Esophagus muscularis mucosa (tissue), 4 donors: ENCODE data around the gene PLXNA4. TPM values are rescaled to one million over a fixed set of nuclear protein-coding genes. Genes with fewer than 3 reads are reported as not detected.

Experiments used
- DNase-seq: peaks from one replicate; pipeline ENCODE4 v3.0.0-alpha.2; 2017; ENCODE audit errors: extremely low spot score
- H3K27ac ChIP-seq, 4 donors: fragments of 200-600 bp; sonication (generic); replicated peaks in 1 of 4; 1 replicate in 3 of 4; 2 replicates in 1 of 4; pipeline ENCODE4 v1.5.1; 2016 to 2019; ENCODE audit warnings: mild to moderate bottlenecking in 1 of 4
- H3K27me3 ChIP-seq, 4 donors: fragments of 200-600 bp; sonication (generic); one replicate each; pipeline versions ENCODE4 v1.5.1 to v1.6.0; 2016 to 2019
- H3K36me3 ChIP-seq, 4 donors: fragments of 200-600 bp; sonication (generic); one replicate each; pipeline ENCODE4 v1.5.1; 2016 to 2019
- H3K4me1 ChIP-seq, 4 donors: fragments of 200-600 bp; sonication (generic); one replicate each; pipeline ENCODE4 v1.5.1; 2016 to 2019
- H3K4me3 ChIP-seq, 4 donors: fragments of 200-600 bp; sonication (generic); 1 replicate in 2 of 4; 2 replicates in 2 of 4; pipeline ENCODE4 v1.5.1; 2016 to 2019; ENCODE audit warnings: mild to moderate bottlenecking in 4 of 4, moderate library complexity in 1 of 4
- H3K9me3 ChIP-seq, 4 donors: fragments of 200-600 bp; sonication (generic); 1 replicate in 3 of 4; 2 replicates in 1 of 4; pipeline ENCODE4 v1.5.1; 2016 to 2019
- EP300 ChIP-seq: sonication (generic); formaldehyde crosslinking; IDR thresholded peaks from one replicate; pipeline ENCODE4 v1.6.1; 2017; ENCODE audit warnings: antibody characterized with exemption
- POLR2A ChIP-seq: fragments of 450-650 bp; IDR thresholded peaks from one replicate; pipeline ENCODE4 v1.6.1; 2017; ENCODE audit warnings: antibody characterized with exemption, moderate library complexity, mild to moderate bottlenecking, low read depth
- POLR2AphosphoS5 ChIP-seq, 2 donors: sonication (generic); formaldehyde crosslinking; IDR thresholded peaks; one replicate each; pipeline ENCODE4 v1.6.1; 2017; ENCODE audit warnings: antibody characterized with exemption in 2 of 2
- WGBS: methylation state at CpG from one replicate; pipeline ENCODE4 v1.1.5; 2018; 5-methylcytosine and 5-hydroxymethylcytosine counted together
- intact Hi-C: fragments of 100-400 bp; cut with DNase I; formaldehyde crosslinking; loops from one replicate; pipeline ENCODE4 v1.15.1; 2023
- total RNA-seq, 4 donors: library from RNA; depleted of rRNA; stranded (reverse); fragments of >200 nt; gene quantifications; one replicate each; pipeline versions ENCODE4 v1.1.0 to v1.2.1, GENCODE V29; 2016
- TF ChIP-seq, protein P1 (sequence below), 3 experiments: fragments of 200-600 bp in 2 of 3; fragments of 450-650 bp in 1 of 3; sonication (generic) in 2 of 3; IDR thresholded peaks; one replicate each; pipeline ENCODE4 v1.5.1; 2017 to 2019; ENCODE audit warnings: antibody characterized with exemption in 3 of 3, mild to moderate bottlenecking in 2 of 3, moderate library complexity in 1 of 3

The PLXNA4 gene
- total RNA-seq, 4 donors from 2014 or later = 5.0 to 9.5 (median 6.6) TPM

DNA sequence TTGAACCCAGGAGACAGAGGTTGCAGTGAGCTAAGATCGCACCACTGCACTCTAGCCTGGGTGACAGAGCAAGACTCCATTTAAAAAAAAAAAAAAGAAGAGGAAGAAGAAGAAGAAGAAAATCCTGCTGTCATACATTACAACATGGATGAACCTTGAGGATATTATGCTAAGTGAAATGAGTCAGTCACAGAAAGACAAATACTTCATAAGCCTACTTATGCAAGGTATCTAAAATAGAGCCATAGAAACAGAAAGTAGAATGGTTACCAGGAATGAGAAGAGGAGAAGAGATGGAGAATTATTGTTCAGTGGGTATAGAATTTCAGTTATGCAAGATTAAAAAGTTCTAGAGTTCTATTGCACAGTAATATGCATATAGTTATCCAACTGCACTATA lies 466.5 kb downstream of the PLXNA4 start:
- WGBS = 100% methylated on average over 1 of the region's 1 CpG
- no peaks in the 10 kb centered on the region for H3K4me1 ChIP-seq
- H3K27me3 ChIP-seq = no peaks in the 10 kb centered on the region
- no peak overlapping the region for H3K4me3 ChIP-seq
- no peaks in the 10 kb centered on the region for H3K9me3 ChIP-seq
- intact Hi-C loops = no loop called here
- no peak for DNase-seq
- TF ChIP-seq EP300 (no peak), POLR2AphosphoS5 (IDR thresholded peaks at IDR 0.05) (no peak), POLR2A (no peak)
- TF ChIP-seq, protein P1, sequence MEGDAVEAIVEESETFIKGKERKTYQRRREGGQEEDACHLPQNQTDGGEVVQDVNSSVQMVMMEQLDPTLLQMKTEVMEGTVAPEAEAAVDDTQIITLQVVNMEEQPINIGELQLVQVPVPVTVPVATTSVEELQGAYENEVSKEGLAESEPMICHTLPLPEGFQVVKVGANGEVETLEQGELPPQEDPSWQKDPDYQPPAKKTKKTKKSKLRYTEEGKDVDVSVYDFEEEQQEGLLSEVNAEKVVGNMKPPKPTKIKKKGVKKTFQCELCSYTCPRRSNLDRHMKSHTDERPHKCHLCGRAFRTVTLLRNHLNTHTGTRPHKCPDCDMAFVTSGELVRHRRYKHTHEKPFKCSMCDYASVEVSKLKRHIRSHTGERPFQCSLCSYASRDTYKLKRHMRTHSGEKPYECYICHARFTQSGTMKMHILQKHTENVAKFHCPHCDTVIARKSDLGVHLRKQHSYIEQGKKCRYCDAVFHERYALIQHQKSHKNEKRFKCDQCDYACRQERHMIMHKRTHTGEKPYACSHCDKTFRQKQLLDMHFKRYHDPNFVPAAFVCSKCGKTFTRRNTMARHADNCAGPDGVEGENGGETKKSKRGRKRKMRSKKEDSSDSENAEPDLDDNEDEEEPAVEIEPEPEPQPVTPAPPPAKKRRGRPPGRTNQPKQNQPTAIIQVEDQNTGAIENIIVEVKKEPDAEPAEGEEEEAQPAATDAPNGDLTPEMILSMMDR (IDR thresholded peaks at IDR 0.05) = no peak
- H3K27ac ChIP-seq = no peak overlapping the region
- no peaks in the 10 kb centered on the region for H3K36me3 ChIP-seq

DNA sequence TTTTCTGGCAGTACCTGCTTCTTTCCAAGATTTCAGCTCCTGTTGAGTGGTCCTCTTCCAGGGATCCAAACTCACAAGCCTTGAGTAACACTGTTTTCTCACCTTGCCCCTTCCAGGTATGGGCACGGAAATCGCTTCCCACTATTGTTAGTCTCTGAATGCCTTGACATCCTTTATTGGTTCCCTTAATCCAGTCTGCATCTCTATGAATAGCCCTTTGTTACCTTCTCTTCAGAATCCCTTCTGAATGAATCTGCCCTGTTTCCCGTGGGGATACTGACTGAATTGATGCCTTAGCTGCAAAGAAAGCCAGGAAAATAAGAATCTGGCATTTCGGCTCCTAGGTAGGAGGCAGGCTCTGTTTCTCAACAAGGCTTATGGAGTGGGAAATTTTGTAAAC lies 467.7 kb downstream of the PLXNA4 start:
- Histone ChIP-seq H3K27me3 (no peaks in the 10 kb centered on the region), H3K36me3 (no peaks in the 10 kb centered on the region), H3K9me3 (no peaks in the 10 kb centered on the region), H3K4me1 (no peaks in the 10 kb centered on the region), H3K27ac (no peak overlapping the region), H3K4me3 (no peak overlapping the region)
- DNase-seq = no peak
- intact Hi-C loops = no loop called here
- 76% methylated on average over 4 of the region's 4 CpGs for WGBS
- TF ChIP-seq EP300 (no peak), POLR2A (no peak), POLR2AphosphoS5 (IDR thresholded peaks at IDR 0.05) (no peak)
- TF ChIP-seq, protein P1 (IDR thresholded peaks at IDR 0.05) = no peak

DNA sequence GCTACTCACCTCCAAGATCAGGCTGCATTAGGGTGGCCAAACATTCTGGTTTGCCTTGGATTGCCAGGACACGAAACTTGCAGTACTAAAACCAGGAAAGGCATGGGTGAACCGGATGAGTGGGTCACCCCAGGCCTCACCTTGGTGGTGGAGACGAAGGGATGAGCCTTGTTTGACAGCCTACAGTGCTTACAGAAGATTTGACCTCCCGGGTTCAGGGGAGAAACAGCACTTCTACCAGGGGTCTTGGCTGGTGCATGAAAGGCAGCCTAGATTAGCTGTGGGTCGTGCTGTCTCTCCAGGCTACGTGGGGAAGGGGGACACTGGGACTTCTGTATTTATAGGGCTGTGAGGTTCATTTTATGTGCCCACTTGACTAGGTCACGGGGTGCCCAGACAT lies 469.8 kb downstream of the PLXNA4 start:
- Histone ChIP-seq H3K4me3 (no peak overlapping the region), H3K36me3 (no peaks in the 10 kb centered on the region), H3K27ac (no peak overlapping the region), H3K9me3 (no peaks in the 10 kb centered on the region), H3K4me1 (no peaks in the 10 kb centered on the region), H3K27me3 (no peaks in the 10 kb centered on the region)
- WGBS = 94% methylated on average over 7 of the region's 7 CpGs
- DNase-seq = no peak
- TF ChIP-seq EP300 = no peak
- TF ChIP-seq POLR2A = no peak
- TF ChIP-seq, protein P1 (IDR thresholded peaks at IDR 0.05) = no peak
- no peak for TF ChIP-seq POLR2AphosphoS5 (IDR thresholded peaks at IDR 0.05)
- intact Hi-C loops = no loop called here

DNA sequence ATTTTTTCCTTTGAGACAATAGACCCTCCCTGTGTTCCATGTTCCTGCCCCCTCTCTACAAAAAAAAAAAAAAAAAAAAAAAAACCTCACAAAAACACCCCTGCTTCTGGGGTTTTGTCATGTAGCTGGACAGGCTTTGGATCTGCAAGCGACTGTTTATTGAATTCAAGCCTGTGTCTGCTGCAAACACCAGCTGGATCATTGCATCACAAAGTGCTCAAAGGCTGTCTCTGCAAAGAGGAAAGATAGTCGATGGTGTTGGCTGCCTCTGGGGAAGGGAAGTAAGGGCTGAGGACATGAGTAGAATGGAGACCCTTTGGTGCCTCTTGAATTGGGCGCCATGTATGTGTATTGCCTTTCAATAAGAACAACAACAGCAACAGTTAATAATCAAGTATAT lies 471.2 kb downstream of the PLXNA4 start:
- Histone ChIP-seq H3K9me3 (no peaks in the 10 kb centered on the region), H3K36me3 (no peaks in the 10 kb centered on the region), H3K4me1 (no peaks in the 10 kb centered on the region), H3K27me3 (no peaks in the 10 kb centered on the region), H3K4me3 (no peak overlapping the region), H3K27ac (no peak overlapping the region)
- intact Hi-C loops = no loop called here
- no peak for TF ChIP-seq POLR2A
- TF ChIP-seq, protein P1 (IDR thresholded peaks at IDR 0.05) = no peak
- no peak for TF ChIP-seq POLR2AphosphoS5 (IDR thresholded peaks at IDR 0.05)
- TF ChIP-seq EP300 = no peak
- DNase-seq = no peak
- 64% methylated on average over 3 of the region's 3 CpGs for WGBS

DNA sequence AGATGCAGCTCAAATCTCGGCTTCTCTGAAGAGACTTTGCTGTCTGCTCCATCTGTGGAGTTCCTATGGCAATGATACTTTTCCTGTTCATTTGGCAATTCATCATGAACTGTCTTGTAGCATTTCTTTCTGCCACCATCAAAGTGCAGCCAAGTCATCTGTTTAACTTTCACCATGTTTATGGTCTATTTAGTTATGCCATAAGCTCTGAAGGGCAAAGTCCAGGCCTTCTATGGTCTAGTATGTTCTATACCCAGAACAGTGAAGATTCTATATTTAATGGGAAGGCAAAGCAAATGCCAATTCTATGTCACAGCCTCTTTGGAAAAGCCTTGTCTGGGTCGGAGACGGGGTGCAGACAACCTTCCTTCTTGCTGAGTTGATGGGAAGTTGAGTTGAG lies 472.6 kb downstream of the PLXNA4 start:
- Histone ChIP-seq H3K36me3 (no peaks in the 10 kb centered on the region), H3K27me3 (no peaks in the 10 kb centered on the region), H3K27ac (no peak overlapping the region), H3K4me3 (no peak overlapping the region), H3K9me3 (no peaks in the 10 kb centered on the region), H3K4me1 (no peaks in the 10 kb centered on the region)
- TF ChIP-seq, protein P1 (IDR thresholded peaks at IDR 0.05) = no peak
- TF ChIP-seq POLR2AphosphoS5 (IDR thresholded peaks at IDR 0.05) (no peak), EP300 (no peak), POLR2A (no peak)
- DNase-seq = no peak
- intact Hi-C loops = no loop called here
- 71% methylated on average over 3 of the region's 3 CpGs for WGBS
